ENCODE results near the gene ST6GAL2.

ST6GAL2 gene

GRCh38 chr2:106845716-106846115 lies 40.3 kb downstream of the ST6GAL2 start:
- H3K27me3 ChIP-seq (ENCODE audit: insufficient read depth, poor library complexity, severe bottlenecking), result no peaks in the 10 kb centered on the region
- no peak overlapping the region for H3K27ac ChIP-seq (replicated peaks)
- no peak for DNase-seq (ENCODE audit: low read depth in 1 of 2, low spot score in 1 of 2)
- TF ChIP-seq SPI1 (IDR thresholded peaks at IDR 0.05; ENCODE audit: borderline replicate concordance, low read depth) (no peak), CTCF (IDR thresholded peaks at IDR 0.05; ENCODE audit: insufficient read depth, low read length) (no peak), REST (IDR thresholded peaks at IDR 0.05; ENCODE audit: insufficient replicate concordance, low read depth) (no peak), GABPA (IDR thresholded peaks at IDR 0.05; ENCODE audit: low read depth) (no peak), POLR2AphosphoS5 (IDR thresholded peaks at IDR 0.05; ENCODE audit: low read depth) (no peak)
- no peak overlapping the region for H3K4me3 ChIP-seq (replicated peaks; ENCODE audit: insufficient read depth, low read length)

GRCh38 chr2:106843910-106844250 lies 42.1 kb downstream of the ST6GAL2 start:
- TF ChIP-seq SPI1 (IDR thresholded peaks at IDR 0.05; ENCODE audit: borderline replicate concordance, low read depth) (no peak), CTCF (IDR thresholded peaks at IDR 0.05; ENCODE audit: insufficient read depth, low read length) (no peak), REST (IDR thresholded peaks at IDR 0.05; ENCODE audit: insufficient replicate concordance, low read depth) (no peak)
- DNase-seq (ENCODE audit: low read depth in 1 of 2, low spot score in 1 of 2), result no peak
- Histone ChIP-seq H3K27me3 (ENCODE audit: insufficient read depth, poor library complexity, severe bottlenecking) (no peaks in the 10 kb centered on the region), H3K27ac (replicated peaks) (no peak overlapping the region), H3K4me3 (replicated peaks; ENCODE audit: insufficient read depth, low read length) (no peak overlapping the region)

- DNase-seq (ENCODE audit: low read depth in 1 of 2, low spot score in 1 of 2), result no peak
- no peaks in the 10 kb centered on the region for H3K27me3 ChIP-seq (ENCODE audit: insufficient read depth, poor library complexity, severe bottlenecking)
These were observed 42.7 kb downstream of the ST6GAL2 start for GRCh38 chr2:106843001-106843909.

More at GRCh38 chr2:106843001-106843909, 42.7 kb downstream of the ST6GAL2 start:
- Histone ChIP-seq H3K4me3 (replicated peaks; ENCODE audit: insufficient read depth, low read length) (no peak overlapping the region), H3K27ac (replicated peaks) (no peak overlapping the region)
- TF ChIP-seq POLR2AphosphoS5 (IDR thresholded peaks at IDR 0.05; ENCODE audit: low read depth) (no peak), GABPA (IDR thresholded peaks at IDR 0.05; ENCODE audit: low read depth) (no peak), REST (IDR thresholded peaks at IDR 0.05; ENCODE audit: insufficient replicate concordance, low read depth) (no peak), CTCF (IDR thresholded peaks at IDR 0.05; ENCODE audit: insufficient read depth, low read length) (no peak), SPI1 (IDR thresholded peaks at IDR 0.05; ENCODE audit: borderline replicate concordance, low read depth) (no peak)
